Uterus (tissue), 2 donors: ENCODE measurements around the gene ARHGEF16.

ENCODE experiments used
- POLR2A ChIP-seq, 2 donors: fragments of 450-650 bp; IDR thresholded peaks; one replicate each; pipeline ENCODE4 v1.6.1; 2016; ENCODE audit warnings: antibody characterized with exemption in 2 of 2, mild to moderate bottlenecking in 1 of 2, moderate library complexity in 1 of 2
- TF ChIP-seq, protein P1 (sequence below), 4 experiments: fragments of 200-600 bp in 2 of 4; fragments of 450-650 bp in 2 of 4; sonication (generic) in 2 of 4; IDR thresholded peaks; one replicate each; pipeline ENCODE4 v1.5.1; 2016 to 2019; ENCODE audit warnings: antibody characterized with exemption in 4 of 4, mild to moderate bottlenecking in 2 of 4, moderate library complexity in 1 of 4

DNA sequence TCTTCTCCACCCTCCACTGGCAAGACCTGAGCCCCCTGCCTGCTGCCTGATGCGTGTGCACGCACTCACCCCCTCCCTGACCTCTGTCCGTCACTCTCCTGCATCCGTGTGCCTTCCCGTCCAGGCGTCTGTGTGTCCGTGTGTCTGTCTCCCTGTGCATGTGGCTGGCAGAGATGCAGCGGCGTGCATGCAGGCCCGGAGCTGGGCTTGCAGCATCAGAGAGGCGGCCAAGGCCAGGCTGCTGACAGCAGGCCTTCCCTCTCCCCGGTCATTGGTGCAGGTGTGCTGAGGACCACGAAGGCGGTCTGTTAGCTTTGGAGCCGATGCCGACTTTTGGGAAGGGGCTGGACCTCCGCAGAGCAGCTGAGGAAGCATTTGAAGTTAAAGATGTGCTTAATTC is 22.8 kb upstream of the ARHGEF16 start:
- TF ChIP-seq, protein P1, sequence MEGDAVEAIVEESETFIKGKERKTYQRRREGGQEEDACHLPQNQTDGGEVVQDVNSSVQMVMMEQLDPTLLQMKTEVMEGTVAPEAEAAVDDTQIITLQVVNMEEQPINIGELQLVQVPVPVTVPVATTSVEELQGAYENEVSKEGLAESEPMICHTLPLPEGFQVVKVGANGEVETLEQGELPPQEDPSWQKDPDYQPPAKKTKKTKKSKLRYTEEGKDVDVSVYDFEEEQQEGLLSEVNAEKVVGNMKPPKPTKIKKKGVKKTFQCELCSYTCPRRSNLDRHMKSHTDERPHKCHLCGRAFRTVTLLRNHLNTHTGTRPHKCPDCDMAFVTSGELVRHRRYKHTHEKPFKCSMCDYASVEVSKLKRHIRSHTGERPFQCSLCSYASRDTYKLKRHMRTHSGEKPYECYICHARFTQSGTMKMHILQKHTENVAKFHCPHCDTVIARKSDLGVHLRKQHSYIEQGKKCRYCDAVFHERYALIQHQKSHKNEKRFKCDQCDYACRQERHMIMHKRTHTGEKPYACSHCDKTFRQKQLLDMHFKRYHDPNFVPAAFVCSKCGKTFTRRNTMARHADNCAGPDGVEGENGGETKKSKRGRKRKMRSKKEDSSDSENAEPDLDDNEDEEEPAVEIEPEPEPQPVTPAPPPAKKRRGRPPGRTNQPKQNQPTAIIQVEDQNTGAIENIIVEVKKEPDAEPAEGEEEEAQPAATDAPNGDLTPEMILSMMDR (IDR thresholded peaks at IDR 0.05), result no peak
- no peak for TF ChIP-seq POLR2A (IDR thresholded peaks at IDR 0.05)
